ENCODE data around the gene SESN1. TPM values are rescaled to one million over a fixed set of nuclear protein-coding genes. Genes with fewer than 3 reads are reported as not detected.

Gene SESN1
- total RNA-seq, 1 donor from 2014 or later, result 49.0 TPM

DNA sequence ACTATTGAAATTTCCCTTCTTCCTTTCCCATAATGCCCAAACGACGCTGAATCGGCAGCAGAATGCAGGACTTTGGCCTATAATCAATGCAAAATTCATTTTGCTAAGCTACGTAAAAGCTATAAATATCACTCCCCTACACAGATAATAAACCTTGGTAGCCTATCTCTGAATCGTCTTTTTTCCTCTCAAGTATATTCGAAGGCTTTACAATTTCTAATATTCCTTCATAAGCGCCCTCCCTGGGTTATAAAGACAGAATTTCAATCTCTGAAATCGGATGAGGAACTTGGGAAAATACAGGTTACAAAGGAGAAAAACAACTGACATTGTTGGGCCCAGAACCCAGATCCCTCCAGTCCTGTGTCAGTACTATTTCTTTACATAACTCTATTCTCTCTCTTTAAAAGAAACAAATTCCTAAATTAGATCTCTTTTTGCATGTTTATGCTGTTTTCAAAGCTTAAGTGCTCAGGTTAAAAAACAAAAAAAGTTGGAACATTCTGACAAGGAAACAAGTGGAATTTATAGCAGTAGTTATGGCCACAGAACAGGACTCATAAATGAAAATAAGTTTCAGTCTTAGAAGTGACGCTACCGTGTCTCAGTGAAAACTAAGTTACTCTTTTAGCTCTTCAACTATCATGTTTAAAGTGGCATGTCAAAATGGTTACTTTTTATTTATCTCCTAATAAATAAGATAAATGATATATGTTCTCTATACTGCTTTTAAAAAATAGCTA lies 84.5 kb downstream of the SESN1 start:
- intact Hi-C loops (cut with DNase I), result loop anchor here (1.0 to 5.0 kb wide), 9 partner anchors 47 to 453 kb away; partner anchors contain the start of genes ARMC2, CD164 and CEP57L1

DNA sequence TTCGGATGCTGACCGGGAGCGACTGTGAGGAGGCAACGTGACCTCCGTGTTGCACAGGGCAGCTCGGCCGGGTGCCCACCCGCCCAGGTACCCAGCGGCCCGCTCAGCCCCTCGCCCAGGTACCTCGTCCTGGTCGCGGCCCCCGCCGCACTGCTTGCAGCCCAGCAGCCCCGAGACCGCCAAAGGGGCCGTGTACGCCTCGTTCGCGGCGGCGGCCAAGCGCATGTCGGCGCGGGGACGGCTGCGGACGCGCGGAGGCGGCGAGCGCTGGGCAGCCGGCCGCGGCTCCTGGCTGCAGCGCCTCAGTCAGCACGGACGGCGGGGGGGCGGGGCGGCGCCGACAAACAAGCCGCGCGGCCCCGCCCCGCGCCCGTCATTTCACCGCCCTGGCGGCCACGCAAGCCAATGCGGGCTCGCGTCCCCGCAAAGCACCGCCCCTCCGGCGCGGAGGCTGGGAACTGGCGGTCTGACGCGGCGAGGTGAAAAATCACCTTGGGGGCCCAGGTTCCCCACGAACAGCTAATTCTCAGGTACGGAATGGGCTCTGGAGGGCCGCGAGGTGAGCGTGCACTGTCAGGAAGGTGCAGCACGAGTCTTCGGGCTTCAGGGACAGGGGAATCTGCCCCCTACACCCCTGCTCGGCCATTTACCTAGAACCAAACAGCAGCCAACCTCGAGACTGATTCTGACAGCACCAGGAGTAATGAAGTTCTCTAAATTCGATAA lies 85.2 kb downstream of the SESN1 start:
- peak; percentile 62 to 96 for DNase-seq (ENCODE audit: low spot score in 2 of 2)
- H3K36me3 ChIP-seq, result no peaks in the 10 kb centered on the region
- H3K27me3 ChIP-seq, result no peaks in the 10 kb centered on the region
- H3K9me3 ChIP-seq, result no peaks in the 10 kb centered on the region
- intact Hi-C loops (cut with DNase I), result loop anchor here (1.0 to 5.0 kb wide), 8 partner anchors 48 to 452 kb away; partner anchors contain the start of genes ARMC2, CD164 and CEP57L1
- peak overlapping the region; percentile 69 to 99 for H3K4me3 ChIP-seq
- peak overlapping the region; percentile 77 to 94 for H3K27ac ChIP-seq
- H3K4me1 ChIP-seq, result peaks cover 0 to 11% of the 10 kb centered on the region in 2 donors
- TF ChIP-seq, protein P1, sequence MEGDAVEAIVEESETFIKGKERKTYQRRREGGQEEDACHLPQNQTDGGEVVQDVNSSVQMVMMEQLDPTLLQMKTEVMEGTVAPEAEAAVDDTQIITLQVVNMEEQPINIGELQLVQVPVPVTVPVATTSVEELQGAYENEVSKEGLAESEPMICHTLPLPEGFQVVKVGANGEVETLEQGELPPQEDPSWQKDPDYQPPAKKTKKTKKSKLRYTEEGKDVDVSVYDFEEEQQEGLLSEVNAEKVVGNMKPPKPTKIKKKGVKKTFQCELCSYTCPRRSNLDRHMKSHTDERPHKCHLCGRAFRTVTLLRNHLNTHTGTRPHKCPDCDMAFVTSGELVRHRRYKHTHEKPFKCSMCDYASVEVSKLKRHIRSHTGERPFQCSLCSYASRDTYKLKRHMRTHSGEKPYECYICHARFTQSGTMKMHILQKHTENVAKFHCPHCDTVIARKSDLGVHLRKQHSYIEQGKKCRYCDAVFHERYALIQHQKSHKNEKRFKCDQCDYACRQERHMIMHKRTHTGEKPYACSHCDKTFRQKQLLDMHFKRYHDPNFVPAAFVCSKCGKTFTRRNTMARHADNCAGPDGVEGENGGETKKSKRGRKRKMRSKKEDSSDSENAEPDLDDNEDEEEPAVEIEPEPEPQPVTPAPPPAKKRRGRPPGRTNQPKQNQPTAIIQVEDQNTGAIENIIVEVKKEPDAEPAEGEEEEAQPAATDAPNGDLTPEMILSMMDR (IDR thresholded peaks at IDR 0.05), result peak in 2 of 3 experiments; percentile 5 to 54

More for the DNA sequence above, 84.5 kb downstream of the SESN1 start:
- TF ChIP-seq, protein P1 (IDR thresholded peaks at IDR 0.05), result no peak
- H3K9me3 ChIP-seq, result no peaks in the 10 kb centered on the region
- DNase-seq (ENCODE audit: low spot score in 2 of 2), result no peak
- H3K4me3 ChIP-seq, result peak overlapping the region; percentile 69 to 99
- no peaks in the 10 kb centered on the region for H3K27me3 ChIP-seq
- peaks cover 0 to 12% of the 10 kb centered on the region in 2 donors for H3K4me1 ChIP-seq
- H3K36me3 ChIP-seq, result no peaks in the 10 kb centered on the region
- peak overlapping the region; percentile 77 to 94 for H3K27ac ChIP-seq

DNA sequence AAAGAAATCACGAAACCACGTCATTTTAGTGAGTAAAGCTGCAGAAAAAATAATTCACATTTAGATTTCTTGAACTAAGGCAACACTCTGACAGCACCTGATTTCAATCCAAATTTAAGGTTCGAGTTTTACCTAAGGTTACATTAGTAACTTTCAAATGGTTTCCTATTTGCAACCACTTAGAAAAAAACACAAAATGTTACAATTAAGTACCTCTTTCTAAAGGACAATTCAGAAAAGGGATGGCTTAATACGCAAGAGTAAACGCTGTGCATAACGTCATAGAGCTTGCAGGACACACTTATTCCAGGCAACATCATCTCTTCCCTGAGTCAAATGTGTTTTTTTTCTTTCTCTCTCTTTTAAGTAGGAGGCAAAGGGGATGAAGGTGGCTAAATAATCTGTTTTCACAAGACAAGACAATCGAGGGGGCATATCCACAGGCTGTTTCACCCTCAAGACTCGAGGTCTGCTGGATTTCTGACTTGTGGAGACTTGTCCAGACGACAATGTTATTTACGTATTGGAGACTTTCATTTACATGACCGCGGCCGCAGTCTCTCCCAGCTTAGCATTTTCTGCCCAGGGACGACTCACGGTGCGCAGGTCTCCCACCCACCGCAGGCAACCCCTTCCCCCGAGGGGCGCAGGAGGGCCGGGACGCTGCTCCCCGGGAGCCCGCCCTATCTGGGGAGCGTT lies 86.0 kb downstream of the SESN1 start:
- no peak for DNase-seq (ENCODE audit: low spot score in 2 of 2)
- H3K27me3 ChIP-seq, result no peaks in the 10 kb centered on the region
- H3K27ac ChIP-seq, result peak overlapping the region; percentile 77 to 94
- peaks cover 0 to 9% of the 10 kb centered on the region in 2 donors for H3K4me1 ChIP-seq
- TF ChIP-seq, protein P1 (IDR thresholded peaks at IDR 0.05), result no peak
- no peaks in the 10 kb centered on the region for H3K36me3 ChIP-seq
- no peaks in the 10 kb centered on the region for H3K9me3 ChIP-seq
- H3K4me3 ChIP-seq, result peak overlapping the region; percentile 69 to 99
- intact Hi-C loops (cut with DNase I), result loop anchor here (1.0 to 5.0 kb wide), 8 partner anchors 49 to 451 kb away; partner anchors contain the start of genes ARMC2, CD164 and CEP57L1

DNA sequence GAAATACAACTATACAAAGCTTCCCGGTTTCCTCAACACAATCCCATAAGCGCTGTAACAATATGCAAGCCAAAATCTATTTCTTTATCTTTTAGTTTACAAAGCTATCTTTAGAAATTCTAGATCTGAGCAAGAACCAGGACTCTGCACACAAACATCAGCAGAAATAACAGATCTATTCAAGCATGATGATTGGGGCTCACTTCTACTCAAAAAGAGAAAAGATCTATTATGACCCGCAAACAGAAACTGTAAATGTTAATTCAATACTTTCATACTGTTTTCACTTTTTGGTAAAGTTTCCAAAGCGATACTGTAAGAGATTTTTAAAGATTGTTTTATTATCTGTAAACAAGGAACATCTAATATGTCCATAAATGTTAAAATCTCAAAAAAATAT lies 86.6 kb downstream of the SESN1 start:
- no peaks in the 10 kb centered on the region for H3K27me3 ChIP-seq
- TF ChIP-seq, protein P1 (IDR thresholded peaks at IDR 0.05), result no peak
- H3K9me3 ChIP-seq, result no peaks in the 10 kb centered on the region
- peak overlapping the region; percentile 77 to 94 for H3K27ac ChIP-seq
- H3K4me1 ChIP-seq, result peaks cover 0 to 9% of the 10 kb centered on the region in 2 donors
- DNase-seq (ENCODE audit: low spot score in 2 of 2), result no peak
- no peaks in the 10 kb centered on the region for H3K36me3 ChIP-seq
- H3K4me3 ChIP-seq, result peak overlapping the region; percentile 69 to 99
- intact Hi-C loops (cut with DNase I), result loop anchor here (2.0 to 5.0 kb wide), 6 partner anchors 49 to 451 kb away; partner anchors contain the start of gene CD164

DNA sequence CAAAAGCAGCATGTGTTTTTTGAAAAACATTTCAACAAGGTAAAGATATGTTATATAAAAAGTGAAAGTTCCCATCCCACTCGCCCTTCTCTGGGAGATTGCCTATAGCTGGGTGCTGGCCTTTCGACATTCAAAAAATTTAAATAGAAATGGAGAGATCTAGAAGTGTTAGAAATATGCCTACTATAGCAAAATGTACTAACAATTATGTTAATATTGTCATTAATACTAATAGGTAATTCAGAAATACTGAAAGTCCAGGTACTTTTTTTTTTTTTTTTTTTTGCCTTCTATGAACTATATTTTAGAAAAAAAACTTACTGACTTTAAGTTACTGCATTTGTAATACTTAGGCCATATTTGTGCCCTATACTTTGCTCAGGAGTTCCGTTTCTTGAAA lies 87.1 kb downstream of the SESN1 start:
- H3K36me3 ChIP-seq, result no peaks in the 10 kb centered on the region
- H3K4me3 ChIP-seq, result peak overlapping the region; percentile 69 to 99
- intact Hi-C loops (cut with DNase I), result loop anchor here (5.0 kb wide), 3 partner anchors 50 to 450 kb away; no protein-coding TSS in a partner anchor
- DNase-seq (ENCODE audit: low spot score in 2 of 2), result no peak
- H3K27ac ChIP-seq, result peak overlapping the region; percentile 77 to 94
- no peaks in the 10 kb centered on the region for H3K27me3 ChIP-seq
- no peaks in the 10 kb centered on the region for H3K9me3 ChIP-seq
- H3K4me1 ChIP-seq, result peaks cover 0 to 15% of the 10 kb centered on the region in 2 donors
- TF ChIP-seq, protein P1 (IDR thresholded peaks at IDR 0.05), result no peak

Measured in ascending aorta (tissue), 2 donors.